HEK293T (cell line): ENCODE data around the gene SGPL1.

Source experiments
- BHLHE40 ChIP-seq: fragments of 450-650 bp; IDR thresholded peaks from 2 replicates; pipeline ENCODE4 v1.6.1; 2016; ENCODE audit warnings: mild to moderate bottlenecking, moderate library complexity, borderline replicate concordance
- CTBP1 ChIP-seq: fragments of 450-650 bp; IDR thresholded peaks from 2 replicates; pipeline ENCODE4 v1.6.1; 2016; ENCODE audit warnings: borderline replicate concordance
- ELF4 ChIP-seq: fragments of 450-650 bp; IDR thresholded peaks from 2 replicates; pipeline ENCODE4 v1.6.1; 2017; ENCODE audit warnings: antibody characterized with exemption
- FOXA1 ChIP-seq: fragments of 450-650 bp; IDR thresholded peaks from 2 replicates; pipeline ENCODE4 v1.6.1; 2016; ENCODE audit warnings: mild to moderate bottlenecking
- FOXK2 ChIP-seq: fragments of 450-650 bp; IDR thresholded peaks from 2 replicates; pipeline ENCODE4 v1.6.1; 2016; ENCODE audit warnings: mild to moderate bottlenecking
- FOXM1 ChIP-seq: fragments of 450-650 bp; IDR thresholded peaks from 2 replicates; pipeline ENCODE4 v1.6.1; 2017; ENCODE audit warnings: mild to moderate bottlenecking, borderline replicate concordance
- HDGF ChIP-seq: fragments of 450-650 bp; IDR thresholded peaks from 2 replicates; pipeline ENCODE4 v1.6.1; 2017; ENCODE audit warnings: antibody characterized with exemption, borderline replicate concordance
- LEF1 ChIP-seq: fragments of 450-650 bp; IDR thresholded peaks from 2 replicates; pipeline ENCODE4 v1.6.1; 2017; ENCODE audit warnings: mild to moderate bottlenecking, borderline replicate concordance
- NFRKB ChIP-seq: fragments of 450-650 bp; IDR thresholded peaks from 2 replicates; pipeline ENCODE4 v1.6.1; 2016; ENCODE audit warnings: mild to moderate bottlenecking, moderate library complexity
- PKNOX1 ChIP-seq: fragments of 450-650 bp; IDR thresholded peaks from 2 replicates; pipeline ENCODE4 v1.6.1; 2016
- SP1 ChIP-seq: fragments of 450-650 bp; IDR thresholded peaks from 2 replicates; pipeline ENCODE4 v1.6.1; 2017
- SUZ12 ChIP-seq: fragments of 450-650 bp; IDR thresholded peaks from 2 replicates; pipeline ENCODE4 v1.6.1; 2016; ENCODE audit warnings: mild to moderate bottlenecking
- TARDBP ChIP-seq: fragments of 450-650 bp; IDR thresholded peaks from 2 replicates; pipeline ENCODE4 v1.6.1; 2016
- ZNF384 ChIP-seq: fragments of 450-650 bp; IDR thresholded peaks from 2 replicates; pipeline ENCODE4 v1.6.1; 2016

- TF ChIP-seq FOXK2 (no peak), SP1 (no peak), ZNF384 (no peak), FOXM1 (no peak), NFRKB (no peak), ELF4 (no peak), TARDBP (no peak), LEF1 (no peak), BHLHE40 (no peak), FOXA1 (no peak), CTBP1 (no peak), HDGF (no peak), SUZ12 (no peak), PKNOX1 (no peak)
These were observed 35.0 kb upstream of the SGPL1 start for GRCh38 chr10:70780772-70781171.
